ENCODE results near the gene PCCB.

Gene PCCB

GRCh38 chr3:136330900-136331299 is 80.8 kb downstream of the PCCB start:
- Histone ChIP-seq H3K9me3 (ENCODE audit: control insufficient read depth, insufficient read depth, low read depth, low read length) (no peaks in the 10 kb centered on the region), H3K4me1 (ENCODE audit: control insufficient read depth, insufficient read depth, low read length) (no peaks in the 10 kb centered on the region), H3K36me3 (ENCODE audit: control insufficient read depth in 2 of 2, insufficient read depth in 1 of 2, low read length in 2 of 2) (peaks cover 0 to 75% of the 10 kb centered on the region in 2 experiments; a peak in 1 of 3 replicates), H3K4me3 (ENCODE audit: low read depth, low read length) (no peak overlapping the region), H3K27ac (ENCODE audit: extremely low read depth, low read depth, low read length) (no peak overlapping the region)
- POLR2A ChIA-PET, result no interaction called here
- CTCF ChIA-PET, result no interaction called here
- TF ChIP-seq ZNF335 (tag by site-specific recombination; conservative IDR thresholded peaks at IDR 0.05), result no peak

- ChIA-PET POLR2A (no interaction called here), CTCF (interaction anchor here (0.7 kb wide), 1 partner anchor 60 kb away, joined by 4 read pairs; no protein-coding TSS in a partner anchor)
- TF ChIP-seq ZNF148 (tag by site-specific recombination; IDR thresholded peaks at IDR 0.05; ENCODE audit: borderline replicate concordance) (no peak), ZNF292 (tag by site-specific recombination; IDR thresholded peaks at IDR 0.05; ENCODE audit: borderline replicate concordance, low read depth) (no peak), ZNF354C (tag by site-specific recombination; IDR thresholded peaks at IDR 0.05; ENCODE audit: borderline replicate concordance, low read depth) (no peak), ZNF138 (tag by site-specific recombination; IDR thresholded peaks at IDR 0.05; ENCODE audit: borderline replicate concordance) (no peak), ZNF391 (tag by site-specific recombination; IDR thresholded peaks at IDR 0.05; ENCODE audit: borderline replicate concordance, low read depth) (no peak), ZNF426 (tag by site-specific recombination; IDR thresholded peaks at IDR 0.05) (no peak), ZEB2 (tag by site-specific recombination; IDR thresholded peaks at IDR 0.05) (no peak), ZBTB6 (tag by site-specific recombination; IDR thresholded peaks at IDR 0.05) (no peak), ZNF610 (tag by site-specific recombination; IDR thresholded peaks at IDR 0.05; ENCODE audit: borderline replicate concordance) (no peak), ZFP41 (tag by site-specific recombination; IDR thresholded peaks at IDR 0.05; ENCODE audit: borderline replicate concordance) (no peak), ZSCAN5A (tag by site-specific recombination; IDR thresholded peaks at IDR 0.05) (no peak), PRDM2 (tag by site-specific recombination; IDR thresholded peaks at IDR 0.05; ENCODE audit: borderline replicate concordance) (no peak), YY2 (tag by site-specific recombination; IDR thresholded peaks at IDR 0.05) (no peak), ZNF560 (tag by site-specific recombination; IDR thresholded peaks at IDR 0.05; ENCODE audit: borderline replicate concordance) (no peak), ZNF529 (tag by site-specific recombination; IDR thresholded peaks at IDR 0.05; ENCODE audit: insufficient replicate concordance) (no peak)
- H3K27ac ChIP-seq (ENCODE audit: extremely low read depth, low read depth, low read length), result no peak overlapping the region
- H3K4me1 ChIP-seq (ENCODE audit: control insufficient read depth, insufficient read depth, low read length), result no peaks in the 10 kb centered on the region
- H3K36me3 ChIP-seq (ENCODE audit: control insufficient read depth in 2 of 2, insufficient read depth in 1 of 2, low read length in 2 of 2), result peaks cover 0 to 73% of the 10 kb centered on the region in 2 experiments; a peak in 1 of 3 replicates
- H3K4me3 ChIP-seq (ENCODE audit: low read depth, low read length), result no peak overlapping the region
- no peaks in the 10 kb centered on the region for H3K9me3 ChIP-seq (ENCODE audit: control insufficient read depth, insufficient read depth, low read depth, low read length)
These were observed 82.2 kb downstream of the PCCB start for GRCh38 chr3:136332302-136332701.

All from HEK293 (cell line).